ENCODE measurements around the gene TMEM135.

DNA sequence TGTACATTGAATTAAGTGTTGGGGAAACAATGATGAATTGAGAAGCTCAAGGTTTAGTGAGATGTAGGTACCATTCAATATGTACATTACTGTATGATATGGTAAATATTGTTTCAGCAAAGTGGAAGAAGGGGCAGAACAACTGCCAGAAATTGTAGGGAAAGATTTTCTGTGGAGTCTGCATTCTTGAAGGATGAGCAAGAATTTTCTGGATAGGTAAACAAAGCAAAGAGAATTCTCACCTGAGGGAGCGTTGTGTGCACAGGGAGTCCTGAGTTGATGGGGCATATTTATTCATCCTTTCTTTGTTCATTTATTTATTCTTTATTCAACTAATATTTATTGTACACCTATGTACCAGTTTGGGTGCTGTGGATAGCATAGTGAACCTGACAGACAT lies 83.2 kb downstream of the TMEM135 start:
- TF ChIP-seq POLR2A (IDR thresholded peaks at IDR 0.05), result no peak
- TF ChIP-seq, protein P1, sequence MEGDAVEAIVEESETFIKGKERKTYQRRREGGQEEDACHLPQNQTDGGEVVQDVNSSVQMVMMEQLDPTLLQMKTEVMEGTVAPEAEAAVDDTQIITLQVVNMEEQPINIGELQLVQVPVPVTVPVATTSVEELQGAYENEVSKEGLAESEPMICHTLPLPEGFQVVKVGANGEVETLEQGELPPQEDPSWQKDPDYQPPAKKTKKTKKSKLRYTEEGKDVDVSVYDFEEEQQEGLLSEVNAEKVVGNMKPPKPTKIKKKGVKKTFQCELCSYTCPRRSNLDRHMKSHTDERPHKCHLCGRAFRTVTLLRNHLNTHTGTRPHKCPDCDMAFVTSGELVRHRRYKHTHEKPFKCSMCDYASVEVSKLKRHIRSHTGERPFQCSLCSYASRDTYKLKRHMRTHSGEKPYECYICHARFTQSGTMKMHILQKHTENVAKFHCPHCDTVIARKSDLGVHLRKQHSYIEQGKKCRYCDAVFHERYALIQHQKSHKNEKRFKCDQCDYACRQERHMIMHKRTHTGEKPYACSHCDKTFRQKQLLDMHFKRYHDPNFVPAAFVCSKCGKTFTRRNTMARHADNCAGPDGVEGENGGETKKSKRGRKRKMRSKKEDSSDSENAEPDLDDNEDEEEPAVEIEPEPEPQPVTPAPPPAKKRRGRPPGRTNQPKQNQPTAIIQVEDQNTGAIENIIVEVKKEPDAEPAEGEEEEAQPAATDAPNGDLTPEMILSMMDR (IDR thresholded peaks at IDR 0.05), result no peak
- no peak for TF ChIP-seq POLR2AphosphoS5 (IDR thresholded peaks at IDR 0.05)

Data from transverse colon (tissue), 4 donors.